ENCODE measurements around the gene FMNL3.

GRCh38 chr12:49661191-49661590 lies 46.0 kb downstream of the FMNL3 start:
- no peak for TF ChIP-seq CTCF (IDR thresholded peaks at IDR 0.05)
- no peak for TF ChIP-seq POLR2A (IDR thresholded peaks at IDR 0.05)
- TF ChIP-seq EP300 (IDR thresholded peaks at IDR 0.05): no peak
